Measurements from ENCODE around the gene SEC61A1. TPM values are rescaled to one million over a fixed set of nuclear protein-coding genes. Genes with fewer than 3 reads are reported as not detected.

SEC61A1 gene
- total RNA-seq, 1 experiment from 2014 or later = 394 TPM

GRCh38 chr3:128081226-128081625 lies 29.0 kb downstream of the SEC61A1 start:
- Mint-ChIP-seq H3K9me3 (ENCODE audit: low read depth, unreplicated experiment) (no peaks in the 10 kb centered on the region), H3K27ac (ENCODE audit: unreplicated experiment) (peak overlapping the region; percentile 30), H3K36me3 (ENCODE audit: insufficient read depth, unreplicated experiment) (peaks cover 84% of the 10 kb centered on the region), H3K4me1 (ENCODE audit: low read depth, unreplicated experiment) (peaks cover 31% of the 10 kb centered on the region), H3K4me3 (ENCODE audit: low read depth, unreplicated experiment) (no peak overlapping the region), H3K27me3 (ENCODE audit: unreplicated experiment) (no peaks in the 10 kb centered on the region)
- intact Hi-C loops (cut with micrococcal nuclease; ENCODE audit: unreplicated experiment) = no loop called here
- BruUV-seq (replicated peaks) = no TSS peak
- CTCF ChIA-PET = interaction anchor here (0.6 to 2.0 kb wide), 8 partner anchors 12 to 70 kb away, joined by 3 to 7 read pairs (median 6); partner anchors contain the start of gene RUVBL1
- DNase-seq = no peak
- no peak for TF ChIP-seq CTCF (IDR thresholded peaks at IDR 0.05; ENCODE audit: unreplicated experiment)

GRCh38 chr3:128081846-128082245 lies 29.6 kb downstream of the SEC61A1 start:
- CTCF ChIA-PET = interaction anchor here (0.6 to 2.0 kb wide), 12 partner anchors 12 to 556 kb away, joined by 3 to 7 read pairs (median 4); partner anchors contain the start of gene RUVBL1
- intact Hi-C loops (cut with micrococcal nuclease; ENCODE audit: unreplicated experiment) = no loop called here
- no TSS peak for BruUV-seq (replicated peaks)
- Mint-ChIP-seq H3K4me1 (ENCODE audit: low read depth, unreplicated experiment) (peaks cover 31% of the 10 kb centered on the region), H3K27me3 (ENCODE audit: unreplicated experiment) (no peaks in the 10 kb centered on the region), H3K36me3 (ENCODE audit: insufficient read depth, unreplicated experiment) (peaks cover 80% of the 10 kb centered on the region), H3K27ac (ENCODE audit: unreplicated experiment) (no peak overlapping the region), H3K9me3 (ENCODE audit: low read depth, unreplicated experiment) (no peaks in the 10 kb centered on the region), H3K4me3 (ENCODE audit: low read depth, unreplicated experiment) (no peak overlapping the region)
- TF ChIP-seq CTCF (IDR thresholded peaks at IDR 0.05; ENCODE audit: unreplicated experiment) = no peak
- DNase-seq = peak; percentile 56

GRCh38 chr3:128082546-128082945 lies 30.3 kb downstream of the SEC61A1 start:
- no TSS peak for BruUV-seq (replicated peaks)
- H3K27ac Mint-ChIP-seq (ENCODE audit: unreplicated experiment) = peak overlapping the region; percentile 9
- peaks cover 31% of the 10 kb centered on the region for H3K4me1 Mint-ChIP-seq (ENCODE audit: low read depth, unreplicated experiment)
- intact Hi-C loops (cut with micrococcal nuclease; ENCODE audit: unreplicated experiment) = no loop called here
- CTCF ChIA-PET = interaction anchor here (0.6 to 2.0 kb wide), 7 partner anchors 11 to 51 kb away, joined by 3 to 7 read pairs (median 5); partner anchors contain the start of gene RUVBL1
- H3K27me3 Mint-ChIP-seq (ENCODE audit: unreplicated experiment) = no peaks in the 10 kb centered on the region
- DNase-seq = no peak
- H3K36me3 Mint-ChIP-seq (ENCODE audit: insufficient read depth, unreplicated experiment) = peaks cover 76% of the 10 kb centered on the region
- TF ChIP-seq CTCF (IDR thresholded peaks at IDR 0.05; ENCODE audit: unreplicated experiment) = no peak
- H3K9me3 Mint-ChIP-seq (ENCODE audit: low read depth, unreplicated experiment) = no peaks in the 10 kb centered on the region
- H3K4me3 Mint-ChIP-seq (ENCODE audit: low read depth, unreplicated experiment) = no peak overlapping the region

GRCh38 chr3:128083396-128083795 lies 31.2 kb downstream of the SEC61A1 start:
- peak overlapping the region; percentile 9 for H3K27ac Mint-ChIP-seq (ENCODE audit: unreplicated experiment)
- intact Hi-C loops (cut with micrococcal nuclease; ENCODE audit: unreplicated experiment) = no loop called here
- no peaks in the 10 kb centered on the region for H3K27me3 Mint-ChIP-seq (ENCODE audit: unreplicated experiment)
- H3K4me3 Mint-ChIP-seq (ENCODE audit: low read depth, unreplicated experiment) = no peak overlapping the region
- peaks cover 72% of the 10 kb centered on the region for H3K36me3 Mint-ChIP-seq (ENCODE audit: insufficient read depth, unreplicated experiment)
- BruUV-seq (replicated peaks) = no TSS peak
- peaks cover 31% of the 10 kb centered on the region for H3K4me1 Mint-ChIP-seq (ENCODE audit: low read depth, unreplicated experiment)
- CTCF ChIA-PET = no interaction called here
- DNase-seq = no peak
- H3K9me3 Mint-ChIP-seq (ENCODE audit: low read depth, unreplicated experiment) = no peaks in the 10 kb centered on the region
- TF ChIP-seq CTCF (IDR thresholded peaks at IDR 0.05; ENCODE audit: unreplicated experiment) = no peak
